GM12872 (cell line): Measurements from ENCODE around the gene COX6B1.

Experiments
- CTCF ChIP-seq: IDR thresholded peaks from 3 replicates; pipeline ENCODE4 v1.5.1; 2011; ENCODE audit warnings: low read depth, mild to moderate bottlenecking, low read length, moderate library complexity; ENCODE audit not compliant: insufficient read depth

Gene COX6B1

GRCh38 chr19:35639321-35639639, 8.8 kb upstream of the COX6B1 start:
- no peak for TF ChIP-seq CTCF

GRCh38 chr19:35639863-35640262, 8.3 kb upstream of the COX6B1 start:
- TF ChIP-seq CTCF: no peak

- TF ChIP-seq CTCF: no peak
These were observed 6.5 kb upstream of the COX6B1 start, which contains the start of gene ETV2 for GRCh38 chr19:35641515-35642151. Gene ETV2, plus strand, starts transcription at chr19:35641745. Its CDS starts 716 bp downstream, at chr19:35642461.

GRCh38 chr19:35642312-35642711, 5.8 kb upstream of the COX6B1 start:
- TF ChIP-seq CTCF: no peak

GRCh38 chr19:35642798-35643254, 5.3 kb upstream of the COX6B1 start:
- no peak for TF ChIP-seq CTCF

- no peak for TF ChIP-seq CTCF
These were observed 4.6 kb upstream of the COX6B1 start for GRCh38 chr19:35643255-35644205.

- no peak for TF ChIP-seq CTCF
These were observed 3.7 kb upstream of the COX6B1 start for GRCh38 chr19:35644206-35644986.
